A673 (cell line): ENCODE results near the gene PHF21B.

Experiments used
- CTCF ChIP-seq: fragments of 300-800, 200-600 bp; sonication (generic); conservative IDR thresholded peaks from 2 replicates; pipeline ENCODE4 v1.5.1; 2017; ENCODE audit warnings: low read depth, mild to moderate bottlenecking, antibody characterized with exemption, low read length, moderate library complexity, mixed read lengths
- EZH2 ChIP-seq: fragments of 200-600 bp; sonication (generic); IDR thresholded peaks from 2 replicates; pipeline ENCODE4 v1.6.1; 2017; ENCODE audit warnings: borderline replicate concordance, low read depth, mild to moderate bottlenecking, mixed read lengths, antibody characterized with exemption, low read length; ENCODE audit not compliant: poor library complexity, severe bottlenecking

- TF ChIP-seq CTCF (no peak), EZH2 (no peak)
Measured at GRCh38 chr22:44891791-44892190, 118.0 kb downstream of the PHF21B start.
